ENCODE results near the gene ZNF804B.

ZNF804B gene

DNA sequence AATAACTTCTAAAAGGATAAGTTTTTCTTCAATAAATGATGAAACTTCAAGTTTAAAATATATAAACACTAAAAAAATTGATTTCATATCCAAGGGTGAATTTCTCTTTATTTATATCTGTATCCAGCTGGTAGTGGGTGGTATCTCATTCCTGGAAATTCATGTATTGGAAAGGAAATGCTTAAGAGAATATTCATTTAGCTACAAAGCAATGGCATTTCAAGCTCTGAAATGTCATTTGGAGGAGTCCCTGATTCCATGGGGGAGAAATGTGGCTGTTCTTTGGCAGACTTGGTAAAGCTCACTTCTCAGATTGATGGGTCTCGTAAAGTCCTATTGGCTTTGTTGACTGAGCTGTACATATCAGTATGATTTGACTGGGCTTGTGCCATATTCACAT, 192.3 kb downstream of the ZNF804B start:
- Histone ChIP-seq H3K36me3 (ENCODE audit: control insufficient read depth, insufficient read depth, low read length) (no peaks in the 10 kb centered on the region), H3K79me2 (ENCODE audit: control insufficient read depth, insufficient read depth, low read length) (no peaks in the 10 kb centered on the region), H2AK5ac (ENCODE audit: low read length) (no peak overlapping the region), H4K5ac (ENCODE audit: low read length) (no peak overlapping the region), H2BK15ac (replicated peaks; ENCODE audit: low read depth) (no peak overlapping the region), H3K4me2 (ENCODE audit: low read length) (no peak overlapping the region), H3K27ac (ENCODE audit: low read depth, low read length) (no peak overlapping the region), H3K9ac (ENCODE audit: low read length) (no peak overlapping the region), H3K4me1 (ENCODE audit: control insufficient read depth, low read depth, low read length) (no peaks in the 10 kb centered on the region), H3K56ac (ENCODE audit: low read length) (no peak overlapping the region), H3K79me1 (ENCODE audit: low read length) (no peaks in the 10 kb centered on the region), H3K18ac (ENCODE audit: low read length) (no peak overlapping the region), H4K8ac (ENCODE audit: low read depth, low read length) (no peak overlapping the region), H3K27me3 (ENCODE audit: insufficient read depth, low read length, poor library complexity) (no peaks in the 10 kb centered on the region), H3K23ac (ENCODE audit: low read length) (no peak overlapping the region), H3K4ac (ENCODE audit: low read depth, low read length) (no peak overlapping the region), H2BK120ac (ENCODE audit: low read depth, low read length) (no peak overlapping the region), H2BK5ac (ENCODE audit: low read length) (no peak overlapping the region), H3K4me3 (ENCODE audit: low read length) (no peak overlapping the region)
- no CpG with 5 or more reads among the region's 1 CpG for WGBS (ENCODE audit: extremely low coverage, insufficient coverage, low lambda C conversion rate)
- DNase-seq = no peak

DNA sequence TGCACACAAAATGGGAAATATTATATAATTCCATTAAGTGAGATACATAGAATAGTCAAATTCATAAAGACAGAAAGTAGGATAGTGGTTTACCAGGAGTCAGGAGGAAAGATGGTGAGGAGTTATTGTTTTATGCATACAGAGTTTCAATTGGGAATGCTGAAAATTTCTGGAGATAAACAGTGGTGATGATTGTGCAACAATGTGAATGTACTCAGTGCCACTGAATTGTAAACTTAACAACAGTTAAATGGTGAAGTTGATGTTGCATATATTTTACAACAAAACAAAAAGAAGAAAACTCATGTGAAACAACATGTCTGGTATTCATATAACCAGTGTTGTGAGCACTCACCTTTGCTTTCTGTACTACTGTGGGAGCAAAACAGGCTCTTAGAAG, 204.9 kb downstream of the ZNF804B start:
- Histone ChIP-seq H3K27me3 (ENCODE audit: insufficient read depth, low read length, poor library complexity) (no peaks in the 10 kb centered on the region), H3K23ac (ENCODE audit: low read length) (no peak overlapping the region), H4K8ac (ENCODE audit: low read depth, low read length) (no peak overlapping the region), H3K79me2 (ENCODE audit: control insufficient read depth, insufficient read depth, low read length) (no peaks in the 10 kb centered on the region), H2BK5ac (ENCODE audit: low read length) (no peak overlapping the region), H3K4me3 (ENCODE audit: low read length) (no peak overlapping the region), H4K5ac (ENCODE audit: low read length) (no peak overlapping the region), H3K27ac (ENCODE audit: low read depth, low read length) (no peak overlapping the region), H3K9ac (ENCODE audit: low read length) (no peak overlapping the region), H3K18ac (ENCODE audit: low read length) (no peak overlapping the region), H3K36me3 (ENCODE audit: control insufficient read depth, insufficient read depth, low read length) (no peaks in the 10 kb centered on the region), H2BK120ac (ENCODE audit: low read depth, low read length) (no peak overlapping the region), H2BK15ac (replicated peaks; ENCODE audit: low read depth) (no peak overlapping the region), H3K4me1 (ENCODE audit: control insufficient read depth, low read depth, low read length) (no peaks in the 10 kb centered on the region), H3K4ac (ENCODE audit: low read depth, low read length) (no peak overlapping the region), H2AK5ac (ENCODE audit: low read length) (no peak overlapping the region), H3K4me2 (ENCODE audit: low read length) (no peak overlapping the region), H3K79me1 (ENCODE audit: low read length) (no peaks in the 10 kb centered on the region), H3K56ac (ENCODE audit: low read length) (no peak overlapping the region)
- DNase-seq = no peak

DNA sequence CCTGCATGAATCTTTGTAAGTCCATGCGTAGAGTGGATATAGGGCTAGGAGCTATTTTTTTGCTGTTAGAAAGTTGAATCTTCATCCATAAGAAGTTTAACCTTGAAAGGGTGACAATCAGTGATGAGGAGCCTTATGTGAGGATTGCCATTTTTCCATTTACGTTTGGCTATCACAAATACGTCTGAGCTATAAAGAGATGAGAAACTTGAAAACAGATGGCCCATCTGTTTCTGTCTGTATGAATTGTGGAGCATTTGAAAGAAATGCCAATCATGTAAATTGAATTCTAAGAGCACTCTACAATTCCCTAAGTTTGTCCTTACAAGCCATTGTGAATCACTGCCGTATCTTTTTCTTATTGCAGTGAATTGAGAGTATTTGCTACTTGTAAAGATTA, 205.9 kb downstream of the ZNF804B start:
- Histone ChIP-seq H3K4me2 (ENCODE audit: low read length) (no peak overlapping the region), H3K79me1 (ENCODE audit: low read length) (no peaks in the 10 kb centered on the region), H2AK5ac (ENCODE audit: low read length) (no peak overlapping the region), H2BK5ac (ENCODE audit: low read length) (no peak overlapping the region), H3K4ac (ENCODE audit: low read depth, low read length) (no peak overlapping the region), H3K4me3 (ENCODE audit: low read length) (no peak overlapping the region), H3K79me2 (ENCODE audit: control insufficient read depth, insufficient read depth, low read length) (no peaks in the 10 kb centered on the region), H3K27ac (ENCODE audit: low read depth, low read length) (no peak overlapping the region), H3K36me3 (ENCODE audit: control insufficient read depth, insufficient read depth, low read length) (no peaks in the 10 kb centered on the region), H3K27me3 (ENCODE audit: insufficient read depth, low read length, poor library complexity) (no peaks in the 10 kb centered on the region), H3K23ac (ENCODE audit: low read length) (no peak overlapping the region), H2BK120ac (ENCODE audit: low read depth, low read length) (no peak overlapping the region), H3K56ac (ENCODE audit: low read length) (no peak overlapping the region), H2BK15ac (replicated peaks; ENCODE audit: low read depth) (no peak overlapping the region), H4K5ac (ENCODE audit: low read length) (no peak overlapping the region), H3K9ac (ENCODE audit: low read length) (no peak overlapping the region), H3K4me1 (ENCODE audit: control insufficient read depth, low read depth, low read length) (no peaks in the 10 kb centered on the region), H4K8ac (ENCODE audit: low read depth, low read length) (no peak overlapping the region), H3K18ac (ENCODE audit: low read length) (no peak overlapping the region)
- DNase-seq = no peak
- WGBS (ENCODE audit: extremely low coverage, insufficient coverage, low lambda C conversion rate) = no CpG with 5 or more reads among the region's 4 CpGs

DNA sequence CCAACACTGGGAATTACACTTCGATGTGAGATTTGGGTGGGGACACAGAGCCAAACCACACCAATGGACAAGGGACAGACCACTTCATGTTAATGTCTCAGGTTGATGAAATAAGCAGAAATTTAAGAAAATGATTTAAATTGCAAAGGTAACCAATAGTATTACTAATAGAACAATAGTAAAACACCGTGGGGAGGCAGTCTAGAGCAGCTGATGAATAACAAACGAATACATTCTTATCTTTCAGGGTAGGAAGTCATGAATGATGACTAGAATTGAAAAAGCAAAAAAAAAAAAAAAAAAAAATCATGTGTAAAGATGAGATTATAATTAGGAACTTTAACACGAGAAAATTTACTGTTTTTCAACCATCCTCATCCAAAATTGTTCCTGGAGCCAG, 207.9 kb downstream of the ZNF804B start:
- Histone ChIP-seq H3K9ac (ENCODE audit: low read length) (no peak overlapping the region), H4K8ac (ENCODE audit: low read depth, low read length) (no peak overlapping the region), H3K18ac (ENCODE audit: low read length) (no peak overlapping the region), H3K79me2 (ENCODE audit: control insufficient read depth, insufficient read depth, low read length) (no peaks in the 10 kb centered on the region), H2BK15ac (replicated peaks; ENCODE audit: low read depth) (no peak overlapping the region), H2BK5ac (ENCODE audit: low read length) (no peak overlapping the region), H3K56ac (ENCODE audit: low read length) (no peak overlapping the region), H3K4me2 (ENCODE audit: low read length) (no peak overlapping the region), H3K23ac (ENCODE audit: low read length) (no peak overlapping the region), H3K27me3 (ENCODE audit: insufficient read depth, low read length, poor library complexity) (no peaks in the 10 kb centered on the region), H3K36me3 (ENCODE audit: control insufficient read depth, insufficient read depth, low read length) (no peaks in the 10 kb centered on the region), H4K5ac (ENCODE audit: low read length) (no peak overlapping the region), H2AK5ac (ENCODE audit: low read length) (no peak overlapping the region), H3K27ac (ENCODE audit: low read depth, low read length) (no peak overlapping the region), H3K79me1 (ENCODE audit: low read length) (no peaks in the 10 kb centered on the region), H3K4ac (ENCODE audit: low read depth, low read length) (no peak overlapping the region), H3K4me3 (ENCODE audit: low read length) (no peak overlapping the region), H2BK120ac (ENCODE audit: low read depth, low read length) (no peak overlapping the region), H3K4me1 (ENCODE audit: control insufficient read depth, low read depth, low read length) (no peaks in the 10 kb centered on the region)
- WGBS (ENCODE audit: extremely low coverage, insufficient coverage, low lambda C conversion rate) = no CpG with 5 or more reads among the region's 4 CpGs
- no peak for DNase-seq

DNA sequence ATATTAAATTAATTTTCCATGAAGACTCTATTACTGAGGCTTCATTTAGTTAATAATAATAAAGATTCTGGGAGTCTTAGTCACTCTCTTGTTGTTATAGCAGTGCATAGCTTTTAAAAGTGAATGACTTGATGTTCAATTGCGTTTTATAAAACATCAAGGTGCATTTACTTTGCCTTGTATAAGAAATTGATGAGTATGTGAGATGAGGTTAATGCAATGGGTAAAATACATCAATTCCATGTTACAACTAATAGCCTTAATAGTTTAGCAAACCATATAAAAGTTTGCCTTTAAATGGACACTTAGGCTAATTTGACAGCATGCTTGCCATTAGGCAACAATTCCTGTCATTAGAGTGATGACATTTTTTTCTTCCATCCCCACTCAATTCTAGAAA, 209.7 kb downstream of the ZNF804B start:
- no peak overlapping the region for H2BK120ac ChIP-seq (ENCODE audit: low read depth, low read length)
- H3K36me3 ChIP-seq (ENCODE audit: control insufficient read depth, insufficient read depth, low read length) = no peaks in the 10 kb centered on the region
- H2AK5ac ChIP-seq (ENCODE audit: low read length) = no peak overlapping the region
- H3K79me1 ChIP-seq (ENCODE audit: low read length) = no peaks in the 10 kb centered on the region
- H3K4ac ChIP-seq (ENCODE audit: low read depth, low read length) = no peak overlapping the region
- no peak overlapping the region for H3K23ac ChIP-seq (ENCODE audit: low read length)
- no peaks in the 10 kb centered on the region for H3K27me3 ChIP-seq (ENCODE audit: insufficient read depth, low read length, poor library complexity)
- no peak overlapping the region for H3K27ac ChIP-seq (ENCODE audit: low read depth, low read length)
- H2BK5ac ChIP-seq (ENCODE audit: low read length) = no peak overlapping the region
- no CpG with 5 or more reads among the region's 1 CpG for WGBS (ENCODE audit: extremely low coverage, insufficient coverage, low lambda C conversion rate)
- H3K79me2 ChIP-seq (ENCODE audit: control insufficient read depth, insufficient read depth, low read length) = no peaks in the 10 kb centered on the region
- no peak overlapping the region for H3K18ac ChIP-seq (ENCODE audit: low read length)
- no peak overlapping the region for H2BK15ac ChIP-seq (replicated peaks; ENCODE audit: low read depth)
- H4K8ac ChIP-seq (ENCODE audit: low read depth, low read length) = no peak overlapping the region
- no peak overlapping the region for H3K9ac ChIP-seq (ENCODE audit: low read length)
- no peak overlapping the region for H4K5ac ChIP-seq (ENCODE audit: low read length)
- no peak overlapping the region for H3K4me2 ChIP-seq (ENCODE audit: low read length)
- no peaks in the 10 kb centered on the region for H3K4me1 ChIP-seq (ENCODE audit: control insufficient read depth, low read depth, low read length)
- DNase-seq = no peak
- no peak overlapping the region for H3K56ac ChIP-seq (ENCODE audit: low read length)
- H3K4me3 ChIP-seq (ENCODE audit: low read length) = no peak overlapping the region

- no peak overlapping the region for H3K4ac ChIP-seq (ENCODE audit: low read depth, low read length)
- no peak overlapping the region for H2AK5ac ChIP-seq (ENCODE audit: low read length)
- H3K27me3 ChIP-seq (ENCODE audit: insufficient read depth, low read length, poor library complexity) = no peaks in the 10 kb centered on the region
- no peak overlapping the region for H3K23ac ChIP-seq (ENCODE audit: low read length)
- no peaks in the 10 kb centered on the region for H3K4me1 ChIP-seq (ENCODE audit: control insufficient read depth, low read depth, low read length)
- H2BK120ac ChIP-seq (ENCODE audit: low read depth, low read length) = no peak overlapping the region
- no peaks in the 10 kb centered on the region for H3K79me2 ChIP-seq (ENCODE audit: control insufficient read depth, insufficient read depth, low read length)
- H3K9ac ChIP-seq (ENCODE audit: low read length) = no peak overlapping the region
- H4K5ac ChIP-seq (ENCODE audit: low read length) = no peak overlapping the region
- WGBS (ENCODE audit: extremely low coverage, insufficient coverage, low lambda C conversion rate) = no CpG with 5 or more reads among the region's 5 CpGs
- H3K18ac ChIP-seq (ENCODE audit: low read length) = no peak overlapping the region
- H3K27ac ChIP-seq (ENCODE audit: low read depth, low read length) = no peak overlapping the region
- no peak overlapping the region for H3K4me2 ChIP-seq (ENCODE audit: low read length)
- no peak overlapping the region for H3K4me3 ChIP-seq (ENCODE audit: low read length)
- no peak overlapping the region for H2BK15ac ChIP-seq (replicated peaks; ENCODE audit: low read depth)
- H4K8ac ChIP-seq (ENCODE audit: low read depth, low read length) = no peak overlapping the region
- DNase-seq = no peak
- H3K36me3 ChIP-seq (ENCODE audit: control insufficient read depth, insufficient read depth, low read length) = no peaks in the 10 kb centered on the region
- no peaks in the 10 kb centered on the region for H3K79me1 ChIP-seq (ENCODE audit: low read length)
- H2BK5ac ChIP-seq (ENCODE audit: low read length) = no peak overlapping the region
- H3K56ac ChIP-seq (ENCODE audit: low read length) = no peak overlapping the region
These were observed 225.8 kb downstream of the ZNF804B start for GRCh38 chr7:88985295-88985694.

Data from mesendoderm (in vitro differentiated cells).